ENCODE results near the gene AKIRIN2. TPM values are rescaled to one million over a fixed set of nuclear protein-coding genes. Genes with fewer than 3 reads are reported as not detected.

AKIRIN2 gene
- total and polyA plus RNA-seq, 10 of the 15 experiments (the other 5 are each of a cell fraction or from before 2014, with no cell fraction given) = 12.7 to 82.2 (median 42.6) TPM

DNA sequence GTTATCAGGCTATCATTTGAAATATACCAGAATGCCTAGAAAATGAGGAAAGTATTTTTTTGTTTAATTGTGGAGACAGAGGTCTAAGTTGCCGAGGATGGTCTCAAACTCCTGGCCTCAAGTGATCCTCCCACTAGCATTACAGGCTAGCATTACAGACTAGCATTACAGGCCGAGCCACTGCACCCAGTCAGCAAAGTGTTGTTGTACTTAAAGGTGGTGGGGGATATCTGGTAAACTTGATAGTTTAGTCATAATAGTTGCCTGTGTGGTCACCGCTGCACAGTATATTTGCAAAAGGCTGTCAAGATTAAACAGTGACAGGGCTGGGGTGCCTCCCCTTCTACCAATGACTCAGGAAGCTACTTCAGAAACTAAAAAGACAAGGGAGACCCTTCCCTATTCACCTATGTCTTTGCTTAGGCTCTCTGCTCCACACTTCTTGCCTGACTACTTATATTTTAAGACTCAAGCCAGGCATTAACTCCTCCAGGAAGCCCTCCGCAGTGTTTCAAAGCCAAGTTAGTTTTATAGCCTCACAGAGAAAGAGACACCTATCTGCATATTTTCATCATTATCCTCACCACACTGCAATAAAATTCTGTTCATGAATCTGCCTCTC, 3.1 kb upstream of the AKIRIN2 start (continued):
- TF ChIP-seq, protein P1, sequence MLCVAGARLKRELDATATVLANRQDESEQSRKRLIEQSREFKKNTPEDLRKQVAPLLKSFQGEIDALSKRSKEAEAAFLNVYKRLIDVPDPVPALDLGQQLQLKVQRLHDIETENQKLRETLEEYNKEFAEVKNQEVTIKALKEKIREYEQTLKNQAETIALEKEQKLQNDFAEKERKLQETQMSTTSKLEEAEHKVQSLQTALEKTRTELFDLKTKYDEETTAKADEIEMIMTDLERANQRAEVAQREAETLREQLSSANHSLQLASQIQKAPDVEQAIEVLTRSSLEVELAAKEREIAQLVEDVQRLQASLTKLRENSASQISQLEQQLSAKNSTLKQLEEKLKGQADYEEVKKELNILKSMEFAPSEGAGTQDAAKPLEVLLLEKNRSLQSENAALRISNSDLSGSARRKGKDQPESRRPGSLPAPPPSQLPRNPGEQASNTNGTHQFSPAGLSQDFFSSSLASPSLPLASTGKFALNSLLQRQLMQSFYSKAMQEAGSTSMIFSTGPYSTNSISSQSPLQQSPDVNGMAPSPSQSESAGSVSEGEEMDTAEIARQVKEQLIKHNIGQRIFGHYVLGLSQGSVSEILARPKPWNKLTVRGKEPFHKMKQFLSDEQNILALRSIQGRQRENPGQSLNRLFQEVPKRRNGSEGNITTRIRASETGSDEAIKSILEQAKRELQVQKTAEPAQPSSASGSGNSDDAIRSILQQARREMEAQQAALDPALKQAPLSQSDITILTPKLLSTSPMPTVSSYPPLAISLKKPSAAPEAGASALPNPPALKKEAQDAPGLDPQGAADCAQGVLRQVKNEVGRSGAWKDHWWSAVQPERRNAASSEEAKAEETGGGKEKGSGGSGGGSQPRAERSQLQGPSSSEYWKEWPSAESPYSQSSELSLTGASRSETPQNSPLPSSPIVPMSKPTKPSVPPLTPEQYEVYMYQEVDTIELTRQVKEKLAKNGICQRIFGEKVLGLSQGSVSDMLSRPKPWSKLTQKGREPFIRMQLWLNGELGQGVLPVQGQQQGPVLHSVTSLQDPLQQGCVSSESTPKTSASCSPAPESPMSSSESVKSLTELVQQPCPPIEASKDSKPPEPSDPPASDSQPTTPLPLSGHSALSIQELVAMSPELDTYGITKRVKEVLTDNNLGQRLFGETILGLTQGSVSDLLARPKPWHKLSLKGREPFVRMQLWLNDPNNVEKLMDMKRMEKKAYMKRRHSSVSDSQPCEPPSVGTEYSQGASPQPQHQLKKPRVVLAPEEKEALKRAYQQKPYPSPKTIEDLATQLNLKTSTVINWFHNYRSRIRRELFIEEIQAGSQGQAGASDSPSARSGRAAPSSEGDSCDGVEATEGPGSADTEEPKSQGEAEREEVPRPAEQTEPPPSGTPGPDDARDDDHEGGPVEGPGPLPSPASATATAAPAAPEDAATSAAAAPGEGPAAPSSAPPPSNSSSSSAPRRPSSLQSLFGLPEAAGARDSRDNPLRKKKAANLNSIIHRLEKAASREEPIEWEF (IDR thresholded peaks at IDR 0.05; ENCODE audit: insufficient replicate concordance, low read depth, low read length) = peak; percentile 39
- TF ChIP-seq, protein P2, sequence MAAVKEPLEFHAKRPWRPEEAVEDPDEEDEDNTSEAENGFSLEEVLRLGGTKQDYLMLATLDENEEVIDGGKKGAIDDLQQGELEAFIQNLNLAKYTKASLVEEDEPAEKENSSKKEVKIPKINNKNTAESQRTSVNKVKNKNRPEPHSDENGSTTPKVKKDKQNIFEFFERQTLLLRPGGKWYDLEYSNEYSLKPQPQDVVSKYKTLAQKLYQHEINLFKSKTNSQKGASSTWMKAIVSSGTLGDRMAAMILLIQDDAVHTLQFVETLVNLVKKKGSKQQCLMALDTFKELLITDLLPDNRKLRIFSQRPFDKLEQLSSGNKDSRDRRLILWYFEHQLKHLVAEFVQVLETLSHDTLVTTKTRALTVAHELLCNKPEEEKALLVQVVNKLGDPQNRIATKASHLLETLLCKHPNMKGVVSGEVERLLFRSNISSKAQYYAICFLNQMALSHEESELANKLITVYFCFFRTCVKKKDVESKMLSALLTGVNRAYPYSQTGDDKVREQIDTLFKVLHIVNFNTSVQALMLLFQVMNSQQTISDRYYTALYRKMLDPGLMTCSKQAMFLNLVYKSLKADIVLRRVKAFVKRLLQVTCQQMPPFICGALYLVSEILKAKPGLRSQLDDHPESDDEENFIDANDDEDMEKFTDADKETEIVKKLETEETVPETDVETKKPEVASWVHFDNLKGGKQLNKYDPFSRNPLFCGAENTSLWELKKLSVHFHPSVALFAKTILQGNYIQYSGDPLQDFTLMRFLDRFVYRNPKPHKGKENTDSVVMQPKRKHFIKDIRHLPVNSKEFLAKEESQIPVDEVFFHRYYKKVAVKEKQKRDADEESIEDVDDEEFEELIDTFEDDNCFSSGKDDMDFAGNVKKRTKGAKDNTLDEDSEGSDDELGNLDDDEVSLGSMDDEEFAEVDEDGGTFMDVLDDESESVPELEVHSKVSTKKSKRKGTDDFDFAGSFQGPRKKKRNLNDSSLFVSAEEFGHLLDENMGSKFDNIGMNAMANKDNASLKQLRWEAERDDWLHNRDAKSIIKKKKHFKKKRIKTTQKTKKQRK (IDR thresholded peaks at IDR 0.05; ENCODE audit: low read depth, low read length) = no peak
- TF ChIP-seq, protein P3, sequence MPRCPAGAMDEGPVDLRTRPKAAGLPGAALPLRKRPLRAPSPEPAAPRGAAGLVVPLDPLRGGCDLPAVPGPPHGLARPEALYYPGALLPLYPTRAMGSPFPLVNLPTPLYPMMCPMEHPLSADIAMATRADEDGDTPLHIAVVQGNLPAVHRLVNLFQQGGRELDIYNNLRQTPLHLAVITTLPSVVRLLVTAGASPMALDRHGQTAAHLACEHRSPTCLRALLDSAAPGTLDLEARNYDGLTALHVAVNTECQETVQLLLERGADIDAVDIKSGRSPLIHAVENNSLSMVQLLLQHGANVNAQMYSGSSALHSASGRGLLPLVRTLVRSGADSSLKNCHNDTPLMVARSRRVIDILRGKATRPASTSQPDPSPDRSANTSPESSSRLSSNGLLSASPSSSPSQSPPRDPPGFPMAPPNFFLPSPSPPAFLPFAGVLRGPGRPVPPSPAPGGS (IDR thresholded peaks at IDR 0.05; ENCODE audit: borderline replicate concordance, insufficient read depth, low read depth, low read length, poor library complexity, severe bottlenecking) = peak; percentile 87
- TF ChIP-seq, protein P4, sequence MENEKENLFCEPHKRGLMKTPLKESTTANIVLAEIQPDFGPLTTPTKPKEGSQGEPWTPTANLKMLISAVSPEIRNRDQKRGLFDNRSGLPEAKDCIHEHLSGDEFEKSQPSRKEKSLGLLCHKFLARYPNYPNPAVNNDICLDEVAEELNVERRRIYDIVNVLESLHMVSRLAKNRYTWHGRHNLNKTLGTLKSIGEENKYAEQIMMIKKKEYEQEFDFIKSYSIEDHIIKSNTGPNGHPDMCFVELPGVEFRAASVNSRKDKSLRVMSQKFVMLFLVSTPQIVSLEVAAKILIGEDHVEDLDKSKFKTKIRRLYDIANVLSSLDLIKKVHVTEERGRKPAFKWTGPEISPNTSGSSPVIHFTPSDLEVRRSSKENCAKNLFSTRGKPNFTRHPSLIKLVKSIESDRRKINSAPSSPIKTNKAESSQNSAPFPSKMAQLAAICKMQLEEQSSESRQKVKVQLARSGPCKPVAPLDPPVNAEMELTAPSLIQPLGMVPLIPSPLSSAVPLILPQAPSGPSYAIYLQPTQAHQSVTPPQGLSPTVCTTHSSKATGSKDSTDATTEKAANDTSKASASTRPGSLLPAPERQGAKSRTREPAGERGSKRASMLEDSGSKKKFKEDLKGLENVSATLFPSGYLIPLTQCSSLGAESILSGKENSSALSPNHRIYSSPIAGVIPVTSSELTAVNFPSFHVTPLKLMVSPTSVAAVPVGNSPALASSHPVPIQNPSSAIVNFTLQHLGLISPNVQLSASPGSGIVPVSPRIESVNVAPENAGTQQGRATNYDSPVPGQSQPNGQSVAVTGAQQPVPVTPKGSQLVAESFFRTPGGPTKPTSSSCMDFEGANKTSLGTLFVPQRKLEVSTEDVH (IDR thresholded peaks at IDR 0.05; ENCODE audit: low read depth, partially characterized antibody) = no peak
- TF ChIP-seq NFYA (IDR thresholded peaks at IDR 0.05; ENCODE audit: borderline replicate concordance, low read depth, low read length) = no peak
- no peak for TF ChIP-seq ZNF622 (IDR thresholded peaks at IDR 0.05)
- TF ChIP-seq SREBF1 (IDR thresholded peaks at IDR 0.05; ENCODE audit: low read length) = no peak
- no peak for TF ChIP-seq CEBPB (IDR thresholded peaks at IDR 0.05; ENCODE audit: borderline replicate concordance in 1 of 2, low read depth in 2 of 2, low read length in 2 of 2)
- TF ChIP-seq, protein P5, sequence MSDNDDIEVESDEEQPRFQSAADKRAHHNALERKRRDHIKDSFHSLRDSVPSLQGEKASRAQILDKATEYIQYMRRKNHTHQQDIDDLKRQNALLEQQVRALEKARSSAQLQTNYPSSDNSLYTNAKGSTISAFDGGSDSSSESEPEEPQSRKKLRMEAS (IDR thresholded peaks at IDR 0.05; ENCODE audit: low read depth, low read length) = no peak
- no peak for TF ChIP-seq ZSCAN29 (IDR thresholded peaks at IDR 0.05)

Measured in GM12878 (cell line).